GM12878 (cell line): ENCODE data around the gene ITGB2.

Experiments used
- BHLHE40 ChIP-seq, 2 experiments: fragments of 450-650 bp in 1 of 2; IDR thresholded peaks; 2 replicates each; pipeline ENCODE4 v1.6.1; 2011 to 2017; ENCODE audit warnings: low read depth in 2 of 2, borderline replicate concordance in 1 of 2, improper control_type of control experiment in 1 of 2, low read length in 1 of 2, mild to moderate bottlenecking in 1 of 2
- CTCF ChIP-seq, 3 experiments: IDR thresholded peaks in 2 of 3; conservative IDR thresholded peaks in 1 of 3; 2 replicates each; pipeline ENCODE4 v1.5.1; 2011; ENCODE audit warnings: low read depth in 3 of 3, low read length in 3 of 3, mild to moderate bottlenecking in 3 of 3, control low read depth in 2 of 3, moderate library complexity in 2 of 3, inconsistent platforms in 1 of 3, mixed read lengths in 1 of 3; ENCODE audit not compliant: control insufficient read depth in 2 of 3, insufficient read depth in 1 of 3; ENCODE audit errors: extremely low read depth in 1 of 3
- GABPA ChIP-seq: IDR thresholded peaks from 2 replicates; pipeline ENCODE4 v1.6.1; 2014; ENCODE audit warnings: antibody characterized with exemption, low read depth, mild to moderate bottlenecking, inconsistent platforms
- MYB ChIP-seq: fragments of 150-350 bp; IDR thresholded peaks from 2 replicates; pipeline ENCODE4 v1.6.1; 2014; ENCODE audit warnings: mild to moderate bottlenecking, low read depth, low read length, borderline replicate concordance
- SPI1 ChIP-seq: IDR thresholded peaks from 2 replicates; pipeline ENCODE4 v1.6.1; 2011; ENCODE audit warnings: low read depth, mild to moderate bottlenecking, low read length, moderate library complexity, borderline replicate concordance; ENCODE audit not compliant: insufficient read depth
- TAF1 ChIP-seq: IDR thresholded peaks from 2 replicates; pipeline ENCODE4 v1.6.1; 2011; ENCODE audit warnings: mild to moderate bottlenecking, low read depth, low read length, borderline replicate concordance
- TF ChIP-seq, protein P1 (sequence below): fragments of 450-650 bp; IDR thresholded peaks from 2 replicates; pipeline ENCODE4 v1.6.1; 2016; ENCODE audit warnings: mild to moderate bottlenecking

DNA sequence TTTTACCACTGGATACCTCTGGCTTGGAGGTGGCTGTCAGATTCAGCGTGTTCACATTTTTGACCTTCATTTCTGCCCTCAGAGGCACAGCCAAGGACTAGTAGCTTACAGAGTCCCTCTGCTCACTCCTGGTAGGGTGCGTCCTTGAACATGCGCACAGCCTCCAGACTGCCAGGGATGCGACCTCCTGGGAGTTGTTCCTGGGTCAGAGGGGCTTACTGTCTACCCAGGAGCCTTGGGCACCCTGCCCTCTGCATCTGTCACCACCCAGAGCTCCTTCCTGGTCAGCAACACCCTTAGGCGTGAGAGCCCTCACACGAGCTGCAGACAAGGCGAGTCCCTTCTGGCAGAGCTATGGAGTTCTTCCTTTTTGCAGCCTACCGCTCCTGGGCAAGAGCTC, 20.9 kb upstream of the ITGB2 start:
- no peak for TF ChIP-seq CTCF (IDR thresholded peaks at IDR 0.05 in 2 of 3, conservative IDR thresholded peaks at IDR 0.05 in 1 of 3; ENCODE audit: control insufficient read depth in 2 of 3, extremely low read depth in 1 of 3, insufficient read depth in 1 of 3, low read depth in 3 of 3, low read length in 3 of 3)
- no peak for TF ChIP-seq SPI1
- no peak for TF ChIP-seq MYB
- TF ChIP-seq BHLHE40 (IDR thresholded peaks at IDR 0.05; ENCODE audit: borderline replicate concordance in 1 of 2, low read depth in 2 of 2, low read length in 1 of 2), result no peak
- no peak for TF ChIP-seq TAF1
- TF ChIP-seq GABPA, result no peak
- TF ChIP-seq, protein P1, sequence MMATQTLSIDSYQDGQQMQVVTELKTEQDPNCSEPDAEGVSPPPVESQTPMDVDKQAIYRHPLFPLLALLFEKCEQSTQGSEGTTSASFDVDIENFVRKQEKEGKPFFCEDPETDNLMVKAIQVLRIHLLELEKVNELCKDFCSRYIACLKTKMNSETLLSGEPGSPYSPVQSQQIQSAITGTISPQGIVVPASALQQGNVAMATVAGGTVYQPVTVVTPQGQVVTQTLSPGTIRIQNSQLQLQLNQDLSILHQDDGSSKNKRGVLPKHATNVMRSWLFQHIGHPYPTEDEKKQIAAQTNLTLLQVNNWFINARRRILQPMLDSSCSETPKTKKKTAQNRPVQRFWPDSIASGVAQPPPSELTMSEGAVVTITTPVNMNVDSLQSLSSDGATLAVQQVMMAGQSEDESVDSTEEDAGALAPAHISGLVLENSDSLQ, result no peak
